Smooth muscle cell (in vitro differentiated cells): ENCODE data around the gene GOLGA2. TPM values are rescaled to one million over a fixed set of nuclear protein-coding genes. Genes with fewer than 3 reads are reported as not detected.

ENCODE experiments used
- DNase-seq: peaks from one replicate; lab custom pipeline; 2025; ENCODE audit not compliant: unreplicated experiment; lab: John Stamatoyannopoulos, UW
- H2AFZ ChIP-seq: fragments of 200-600 bp; sonication (generic); 2 replicates; pipeline ENCODE4 v1.6.0; 2016; ENCODE audit warnings: antibody characterized with exemption, low read depth, mild to moderate bottlenecking
- H3F3A ChIP-seq: fragments of 200-600 bp; sonication (generic); 2 replicates; pipeline ENCODE4 v1.6.0; 2017; ENCODE audit warnings: antibody characterized with exemption, low read depth
- H3K27ac ChIP-seq: fragments of 200-600 bp; sonication (generic); 2 replicates; pipeline ENCODE4 v1.5.1; 2016; ENCODE audit warnings: low read depth, mild to moderate bottlenecking
- H3K27me3 ChIP-seq: fragments of 200-600 bp; sonication (generic); 2 replicates; pipeline ENCODE4 v1.6.1; 2016; ENCODE audit warnings: low read depth, mild to moderate bottlenecking
- H3K36me3 ChIP-seq: fragments of 200-600 bp; sonication (generic); 2 replicates; pipeline ENCODE4 v1.5.1; 2016; ENCODE audit warnings: low read depth
- H3K4me1 ChIP-seq: fragments of 200-600 bp; sonication (generic); 2 replicates; pipeline ENCODE4 v1.5.1; 2016; ENCODE audit warnings: low read depth
- H3K4me2 ChIP-seq: fragments of 200-600 bp; sonication (generic); 2 replicates; pipeline ENCODE4 v1.6.0; 2016; ENCODE audit warnings: mild to moderate bottlenecking
- H3K4me3 ChIP-seq: fragments of 200-600 bp; sonication (generic); 2 replicates; pipeline ENCODE4 v1.5.1; 2016; ENCODE audit warnings: mild to moderate bottlenecking
- H3K79me2 ChIP-seq: fragments of 200-600 bp; sonication (generic); 2 replicates; pipeline ENCODE4 v1.6.0; 2016; ENCODE audit warnings: low read depth, mild to moderate bottlenecking
- H3K9ac ChIP-seq: fragments of 200-600 bp; sonication (generic); 2 replicates; pipeline ENCODE4 v1.6.0; 2016; ENCODE audit warnings: low read depth
- H3K9me3 ChIP-seq: fragments of 200-600 bp; sonication (generic); replicated peaks from 2 replicates; pipeline ENCODE4 v1.5.1; 2016; ENCODE audit warnings: low read depth
- H4K20me1 ChIP-seq: fragments of 200-600 bp; sonication (generic); 2 replicates; pipeline ENCODE4 v1.6.0; 2016; ENCODE audit warnings: low read depth
- CTCF ChIP-seq: fragments of 200-600 bp; sonication (generic); IDR thresholded peaks from 2 replicates; pipeline ENCODE4 v1.5.1; 2017; ENCODE audit warnings: borderline replicate concordance, mild to moderate bottlenecking, antibody characterized with exemption; ENCODE audit not compliant: insufficient read depth, poor library complexity, severe bottlenecking
- WGBS: methylation state at CpG from one replicate; pipeline ENCODE4 v1.1.7; 2016; ENCODE audit warnings: low lambda C conversion rate; 5-methylcytosine and 5-hydroxymethylcytosine counted together
- polyA plus RNA-seq: library from polyadenylated mRNA; unstranded; fragments of >200 nt; fragmentation: Nextera tagmentation; extraction: Ambion mirVana; gene quantifications from 2 replicates; pipeline ENCODE4 v1.2.1, GENCODE V29; 2016
- total RNA-seq: library from RNA; depleted of rRNA; stranded (reverse); fragments of >200 nt; gene quantifications from 2 replicates; pipeline ENCODE4 v1.2.3, GENCODE V29; 2014

The GOLGA2 gene
- total and polyA plus RNA-seq, 2 experiments from 2014 or later = 55.4 to 101 TPM

GRCh38 chr9:128253991-128254346 is 21.8 kb downstream of the GOLGA2 start:
- Histone ChIP-seq H4K20me1 (peaks cover 26% of the 10 kb centered on the region), H2AFZ (no peak overlapping the region), H3K79me2 (no peaks in the 10 kb centered on the region), H3K27ac (no peak overlapping the region), H3K9ac (no peak overlapping the region), H3K27me3 (no peaks in the 10 kb centered on the region), H3K36me3 (no peaks in the 10 kb centered on the region), H3K4me3 (no peak overlapping the region), H3F3A (peaks cover 14% of the 10 kb centered on the region), H3K4me1 (no peaks in the 10 kb centered on the region), H3K9me3 (no peaks in the 10 kb centered on the region), H3K4me2 (no peak overlapping the region)
- 97% methylated on average over 7 of the region's 7 CpGs for WGBS
- TF ChIP-seq CTCF = no peak
- no peak for DNase-seq

GRCh38 chr9:128253140-128253990 is 22.4 kb downstream of the GOLGA2 start:
- Histone ChIP-seq H2AFZ (no peak overlapping the region), H3K27ac (no peak overlapping the region), H3K79me2 (no peaks in the 10 kb centered on the region), H3K4me2 (no peak overlapping the region), H3K9ac (no peak overlapping the region), H3F3A (peaks cover 14% of the 10 kb centered on the region), H3K4me3 (no peak overlapping the region), H4K20me1 (peaks cover 26% of the 10 kb centered on the region), H3K36me3 (no peaks in the 10 kb centered on the region), H3K9me3 (no peaks in the 10 kb centered on the region), H3K27me3 (no peaks in the 10 kb centered on the region), H3K4me1 (no peaks in the 10 kb centered on the region)
- DNase-seq = no peak
- WGBS = 85% methylated on average over 31 of the region's 31 CpGs
- TF ChIP-seq CTCF = no peak

DNA sequence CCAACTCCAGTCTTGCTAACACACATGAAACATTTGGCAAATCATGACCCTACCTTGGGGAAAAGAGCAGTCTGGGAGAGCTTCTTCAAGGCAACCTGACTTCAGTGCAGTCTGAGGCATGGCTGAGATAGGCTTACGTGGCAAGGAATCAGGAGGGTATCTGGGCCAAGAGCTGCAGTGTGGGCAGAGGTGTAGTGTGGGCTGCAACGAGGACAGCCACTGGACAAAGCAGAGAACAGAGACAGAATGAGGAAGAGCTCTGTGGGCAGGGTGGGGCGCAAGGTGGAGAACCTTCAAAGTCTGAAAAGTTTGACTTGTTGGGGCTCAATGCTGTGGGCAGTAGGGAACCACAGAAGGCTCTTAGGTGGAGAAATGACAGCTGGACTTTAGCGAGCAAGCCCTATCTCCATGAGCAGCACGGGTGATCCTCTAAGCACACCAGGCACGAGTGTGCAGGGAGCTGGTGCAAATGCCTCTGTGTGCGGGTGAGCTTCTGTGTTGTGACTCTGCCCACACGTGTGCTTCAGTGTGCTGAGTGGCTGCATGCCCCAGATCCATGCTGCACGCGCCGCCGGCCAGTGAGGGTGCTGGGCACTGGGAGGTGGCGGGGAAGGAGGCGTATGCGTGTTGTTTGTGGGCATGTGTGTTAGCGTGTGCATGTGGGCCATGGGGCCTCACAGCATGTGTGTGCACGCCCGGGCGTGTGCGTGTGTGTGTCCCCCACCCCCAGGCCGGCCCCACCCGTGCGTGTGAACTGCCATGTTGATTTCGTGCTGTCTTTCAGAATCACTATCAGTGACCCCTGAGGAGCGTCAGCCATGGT is 23.3 kb downstream of the GOLGA2 start:
- no peaks in the 10 kb centered on the region for H3K27me3 ChIP-seq
- no peaks in the 10 kb centered on the region for H3K4me1 ChIP-seq
- H3K4me2 ChIP-seq = no peak overlapping the region
- H3K27ac ChIP-seq = no peak overlapping the region
- H4K20me1 ChIP-seq = peaks cover 20% of the 10 kb centered on the region
- H3K79me2 ChIP-seq = no peaks in the 10 kb centered on the region
- 94% methylated on average over 25 of the region's 25 CpGs for WGBS
- no peak for DNase-seq
- no peak for TF ChIP-seq CTCF
- no peak overlapping the region for H2AFZ ChIP-seq
- no peak overlapping the region for H3K9ac ChIP-seq
- H3K36me3 ChIP-seq = no peaks in the 10 kb centered on the region
- no peak overlapping the region for H3K4me3 ChIP-seq
- peaks cover 14% of the 10 kb centered on the region for H3F3A ChIP-seq
- no peaks in the 10 kb centered on the region for H3K9me3 ChIP-seq
